Activated CD8-positive, alpha-beta memory T cell treated with anti-CD3 and anti-CD28 coated beads, Interleukin-2, amount 50 U/mL, for 4 hours (primary cell): ENCODE measurements around the gene TPRG1L.
A peak's percentile ranks its signal among the peaks of the same experiment; 100 is the strongest.

Source experiments
- DNase-seq: peaks from one replicate; pipeline ENCODE4 v3.0.0-alpha.2; 2020

TPRG1L gene

GRCh38 chr1:3649342-3650247 is 24.8 kb downstream of the TPRG1L start, which contains the start of gene WRAP73:
WRAP73 (minus strand) TSS chr1:3650103; CDS start chr1:3649999, 104 bp downstream.
- peak; percentile 90 for DNase-seq

DNA sequence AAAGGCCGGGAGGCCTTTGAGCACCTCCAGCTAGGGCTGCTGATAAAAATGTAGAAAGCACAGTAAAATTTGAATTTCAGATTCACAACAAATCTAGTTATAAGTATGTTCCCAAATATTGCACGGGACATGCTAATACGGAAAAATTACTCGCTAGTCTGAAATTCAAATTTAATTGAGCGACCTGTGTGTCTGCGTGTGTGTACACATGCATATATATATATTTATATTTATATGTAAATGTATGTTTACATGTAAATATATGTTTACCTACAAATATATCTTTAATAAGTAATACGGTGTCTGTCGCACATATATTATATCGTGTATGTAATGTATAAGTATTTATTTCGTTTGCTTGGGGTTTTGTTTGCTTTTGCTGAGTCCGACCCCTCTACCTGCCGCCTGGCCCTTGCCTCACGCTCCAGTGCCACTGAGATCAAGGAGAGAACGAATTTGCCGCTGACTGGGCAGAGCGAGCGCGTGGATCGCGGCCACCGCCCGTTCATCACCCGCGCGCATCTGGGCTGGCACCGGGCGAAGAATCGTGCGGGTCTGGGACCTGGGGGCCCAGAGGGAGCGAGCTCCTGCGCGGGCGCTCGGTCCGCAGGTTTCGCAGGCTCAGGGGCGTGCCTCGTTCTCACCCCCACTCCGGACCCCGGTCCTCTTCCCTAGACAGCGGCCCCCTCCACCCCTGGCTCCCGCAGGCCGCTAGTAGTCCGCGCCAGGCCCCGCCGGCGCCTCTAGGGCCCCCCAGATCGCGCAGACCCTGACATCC is 25.6 kb downstream of the TPRG1L start:
- DNase-seq: no peak

DNA sequence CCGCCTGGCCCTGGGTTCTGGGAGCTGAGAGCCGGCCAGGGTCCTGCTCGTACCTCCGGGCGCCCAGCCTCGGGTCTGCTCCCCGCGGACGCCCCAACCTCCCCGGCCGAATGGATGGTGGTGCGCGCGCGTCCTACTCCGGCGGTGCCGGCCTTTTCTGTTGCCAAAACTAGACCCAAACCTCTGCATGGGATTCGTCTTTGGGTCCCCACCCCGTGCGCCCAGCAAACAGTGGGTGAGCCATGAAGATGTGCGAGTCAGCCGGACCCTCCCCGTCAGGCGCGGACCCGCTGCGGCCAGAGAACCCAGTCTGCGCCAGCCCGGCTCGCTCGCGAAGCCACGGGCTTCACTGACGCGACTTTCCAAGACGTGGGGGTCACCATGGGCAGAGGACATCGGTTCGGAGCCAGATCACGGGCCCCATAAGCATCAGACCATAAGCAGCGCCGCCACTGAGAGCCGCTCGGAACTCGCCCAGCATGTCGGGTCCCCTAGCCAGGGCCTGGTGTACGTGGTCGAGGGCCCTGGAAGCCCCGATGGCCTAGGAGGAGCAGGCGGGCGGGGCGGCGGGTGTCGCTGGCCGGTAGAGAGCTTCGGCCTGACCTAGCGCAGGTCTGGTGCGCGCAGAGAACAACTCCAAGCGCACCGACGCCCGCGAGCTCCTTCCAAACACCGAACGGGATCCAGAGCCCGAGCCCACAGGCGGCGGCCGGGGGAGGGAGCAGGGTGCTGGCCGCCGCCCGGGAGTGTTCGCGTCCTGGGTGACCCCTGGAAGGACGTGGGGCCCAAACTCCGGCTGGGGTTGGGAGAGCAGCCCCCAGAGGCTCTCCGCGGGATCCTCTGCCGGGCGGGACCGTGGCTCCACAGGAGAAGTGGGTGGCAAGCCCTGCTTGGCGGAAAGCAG is 26.5 kb downstream of the TPRG1L start:
- DNase-seq: no peak

GRCh38 chr1:3651930-3652547 is 27.2 kb downstream of the TPRG1L start, which contains the start of gene TP73:
TP73 (plus strand) TSS chr1:3652516; CDS start chr1:3682366, 29,850 bp downstream.
- DNase-seq: no peak

DNA sequence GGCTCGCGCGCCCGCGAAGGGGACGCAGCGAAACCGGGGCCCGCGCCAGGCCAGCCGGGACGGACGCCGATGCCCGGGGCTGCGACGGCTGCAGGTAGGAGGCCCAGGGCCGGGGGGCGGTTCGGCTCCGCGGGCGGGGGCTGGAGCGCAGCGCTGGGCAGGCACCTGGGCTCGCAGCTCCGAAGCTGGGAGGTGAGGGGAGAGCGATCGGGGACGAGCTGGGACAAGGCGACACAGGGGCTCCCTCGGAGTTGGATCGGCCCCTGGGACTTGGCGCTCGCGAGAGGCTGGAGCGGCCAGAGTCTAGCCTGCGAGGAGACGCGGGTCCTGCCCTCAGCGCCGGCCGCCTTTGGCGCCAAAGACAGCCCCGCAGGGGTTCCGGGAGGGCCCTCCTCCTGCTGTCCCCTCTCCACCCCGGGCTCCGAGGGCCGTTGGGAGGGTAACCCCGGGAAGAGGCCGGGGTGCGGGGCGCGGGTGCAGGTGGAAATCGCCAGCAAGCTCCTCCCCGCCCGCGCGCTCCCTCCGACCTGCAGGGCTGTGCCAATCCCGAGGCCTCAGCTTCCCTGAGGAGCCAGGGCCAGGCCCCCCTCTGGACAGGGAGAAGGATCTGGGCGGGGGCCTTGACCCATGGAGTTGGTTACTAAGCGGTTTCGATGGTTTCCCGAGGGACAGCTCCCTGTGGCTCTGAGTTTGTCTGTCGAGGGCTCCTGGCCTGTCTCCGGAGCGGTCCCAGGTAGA is 27.9 kb downstream of the TPRG1L start:
- no peak for DNase-seq

DNA sequence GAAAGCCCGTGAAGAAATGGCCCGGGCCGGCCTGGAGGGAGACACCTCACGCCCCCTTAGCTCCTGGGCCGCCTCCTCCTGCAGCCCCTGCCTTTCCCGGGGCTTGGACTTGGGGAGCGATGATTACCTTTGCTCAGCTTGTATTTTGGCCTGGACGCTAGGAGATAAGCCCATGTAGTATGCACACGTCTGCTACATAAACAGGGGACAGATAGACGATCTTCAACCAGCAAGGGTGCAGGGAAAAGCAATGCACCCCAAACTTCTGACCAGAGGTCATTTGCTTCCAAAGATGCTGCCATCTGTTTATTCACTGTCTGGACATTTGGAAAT is 28.4 kb downstream of the TPRG1L start:
- DNase-seq: no peak

DNA sequence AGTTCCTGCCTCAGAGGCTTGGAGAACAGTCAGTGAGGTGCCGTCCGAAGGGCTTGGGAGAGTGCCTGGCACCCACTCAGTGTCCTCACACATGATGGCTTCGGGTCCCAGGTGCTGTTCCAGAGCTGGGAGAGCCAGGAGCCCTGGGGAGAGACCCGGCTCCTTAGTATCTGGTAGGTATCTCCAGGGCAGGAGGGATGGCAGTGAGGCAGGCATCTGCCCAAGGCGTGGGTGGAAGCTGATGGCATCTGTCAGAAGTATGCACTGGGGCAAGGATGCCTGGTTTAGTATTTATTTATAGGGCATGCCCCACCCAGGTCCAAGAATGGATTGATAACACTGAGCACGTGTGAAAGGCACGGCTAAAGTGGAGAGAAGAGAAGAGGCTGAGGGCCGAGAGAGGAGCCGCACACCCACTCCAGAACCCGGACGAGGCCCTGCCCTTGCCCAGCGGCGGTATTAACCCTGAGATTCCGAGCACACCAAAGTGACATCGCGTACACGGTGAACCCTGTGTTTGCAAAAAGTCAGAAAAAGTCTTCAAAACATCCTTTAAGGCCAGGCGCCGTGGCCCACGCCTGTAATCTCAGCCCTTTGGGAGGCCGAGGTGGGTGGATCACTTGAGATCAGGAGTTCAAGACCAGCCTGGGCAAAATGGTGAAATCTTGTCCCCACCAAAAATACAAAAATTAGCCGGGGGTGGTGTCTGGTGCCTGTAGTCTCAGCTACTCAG is 29.9 kb downstream of the TPRG1L start:
- no peak for DNase-seq

DNA sequence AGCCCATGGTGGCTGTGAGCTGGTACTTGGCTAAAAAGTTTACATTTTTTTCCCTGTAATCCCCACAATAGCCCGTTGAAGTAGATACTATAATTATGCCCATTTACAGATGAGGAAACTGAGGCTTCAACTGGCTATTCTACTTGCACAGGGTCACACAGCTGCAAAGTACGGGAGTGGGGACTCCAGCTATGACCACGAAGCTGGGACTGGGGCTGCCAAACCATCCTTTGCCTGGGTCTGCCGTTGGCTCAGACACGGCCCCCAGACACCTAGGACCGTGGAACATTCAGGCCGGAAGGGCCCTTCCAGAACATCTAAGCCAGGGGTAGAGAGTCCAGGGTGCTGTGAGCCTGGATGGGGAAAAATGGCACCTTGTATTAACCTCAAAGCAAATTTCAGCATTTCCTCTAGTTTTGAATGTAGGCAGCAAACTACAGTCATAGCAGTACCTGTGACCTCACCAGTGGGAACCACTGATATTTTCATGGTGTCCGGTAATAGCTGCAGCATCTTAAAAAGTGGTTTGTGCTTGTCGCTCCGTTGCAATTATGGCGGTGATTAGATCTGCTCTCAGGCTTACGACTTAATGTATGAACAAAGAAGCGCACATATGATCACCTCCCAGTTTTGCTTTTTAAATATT is 31.8 kb downstream of the TPRG1L start:
- no peak for DNase-seq

DNA sequence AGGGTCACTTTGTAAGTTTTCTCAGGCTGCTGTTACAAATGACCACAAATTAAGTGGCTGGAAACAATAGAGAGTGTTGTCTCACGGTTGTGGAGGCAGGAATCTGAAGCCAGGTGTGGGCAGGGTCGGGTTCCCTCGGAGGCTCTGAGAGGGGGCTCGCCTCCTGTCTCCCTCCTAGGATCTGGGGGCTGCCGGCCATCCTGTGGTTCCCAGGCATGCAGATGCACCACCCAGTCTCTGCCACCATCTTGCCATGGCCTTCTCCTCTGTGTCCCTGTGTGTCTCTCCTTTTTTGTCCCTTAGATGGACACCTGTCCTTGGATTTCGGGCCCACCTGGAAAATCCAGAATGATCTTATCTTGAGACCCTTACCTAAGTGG is 32.3 kb downstream of the TPRG1L start:
- no peak for DNase-seq

DNA sequence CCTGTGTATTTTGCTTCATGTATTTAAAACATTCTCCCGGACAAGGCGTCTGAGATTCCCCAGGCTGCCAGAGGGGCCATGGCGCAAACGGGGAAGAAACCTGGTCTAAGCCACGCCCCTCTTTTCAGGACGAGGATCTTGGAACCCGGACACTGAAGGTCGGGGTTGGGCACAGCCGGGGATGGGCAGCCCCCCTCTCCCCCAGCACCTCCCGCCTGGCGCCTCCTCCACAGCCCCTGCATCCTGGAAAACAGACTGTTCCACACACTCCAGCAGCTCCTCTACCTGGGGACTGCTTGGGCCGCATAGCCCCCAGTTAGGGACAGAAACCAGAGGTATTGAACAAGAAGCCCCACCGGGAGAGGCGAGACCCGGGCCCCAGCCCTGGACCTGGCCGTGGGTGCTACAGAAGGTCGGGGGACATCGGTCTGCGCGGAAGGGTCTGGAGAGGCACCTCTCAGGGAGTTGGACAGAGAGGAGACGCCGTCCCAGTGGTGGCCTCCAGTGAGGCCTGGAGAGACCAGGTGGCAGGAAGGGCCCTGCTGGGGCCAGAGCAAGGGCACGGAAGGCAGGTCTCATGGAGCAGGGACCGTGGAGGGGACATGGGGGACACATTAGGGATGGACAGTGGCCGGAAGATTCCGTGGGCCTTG is 32.9 kb downstream of the TPRG1L start:
- DNase-seq: no peak

DNA sequence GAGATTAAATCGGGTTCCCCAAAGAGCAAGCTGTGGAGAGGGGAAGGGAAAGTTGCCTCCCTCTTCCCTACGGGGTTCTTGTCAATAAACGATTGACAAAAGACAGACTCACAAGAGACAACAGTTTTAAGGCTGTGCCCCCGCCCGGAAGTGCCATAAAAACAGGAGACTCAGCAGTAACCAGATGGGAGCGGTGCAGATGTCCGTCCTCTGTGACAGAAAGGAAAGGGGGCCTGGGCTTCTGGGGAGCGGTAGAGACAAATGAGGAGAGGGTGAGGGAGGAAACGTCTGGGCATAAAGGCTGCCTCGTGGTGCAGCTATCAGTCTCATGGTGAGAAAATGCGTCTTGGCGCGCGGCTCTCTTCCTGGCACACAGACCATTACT is 33.4 kb downstream of the TPRG1L start:
- no peak for DNase-seq

- no peak for DNase-seq
Measured at GRCh38 chr1:3659093-3659492, 34.3 kb downstream of the TPRG1L start.

DNA sequence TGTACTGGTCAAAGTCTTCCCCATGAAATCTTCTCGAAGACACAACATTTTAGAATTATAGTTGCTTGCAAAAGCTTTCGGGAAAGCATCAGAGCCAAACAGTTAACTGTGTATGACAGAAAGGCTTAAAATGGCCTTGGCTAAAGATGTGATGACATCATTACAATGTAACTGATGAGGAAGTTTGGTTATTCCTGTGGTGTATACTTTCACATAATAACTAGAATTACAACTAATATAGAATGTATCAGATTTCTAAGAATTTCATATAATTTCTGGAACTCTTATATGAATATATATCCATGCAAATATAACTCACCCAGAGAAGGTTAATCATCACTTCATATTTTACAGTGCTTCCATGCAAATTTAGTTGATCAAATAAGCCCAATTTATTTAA is 35.9 kb downstream of the TPRG1L start:
- no peak for DNase-seq

DNA sequence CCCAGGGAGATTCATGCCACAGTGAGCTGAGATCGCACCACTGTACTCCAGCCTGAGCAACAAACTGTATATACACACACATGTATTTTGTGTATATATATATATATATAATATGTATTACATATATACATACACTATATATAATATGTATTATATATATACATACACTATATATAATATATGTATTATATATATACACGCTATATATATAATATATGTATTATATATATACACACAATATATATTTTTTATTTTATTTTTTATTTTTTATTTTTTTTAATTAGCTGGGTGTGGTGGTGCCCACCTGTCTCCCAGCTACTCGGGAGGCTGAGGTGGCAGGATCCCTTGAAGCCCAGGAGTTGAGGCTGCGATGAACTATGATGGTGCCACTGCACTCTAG is 36.8 kb downstream of the TPRG1L start:
- no peak for DNase-seq

DNA sequence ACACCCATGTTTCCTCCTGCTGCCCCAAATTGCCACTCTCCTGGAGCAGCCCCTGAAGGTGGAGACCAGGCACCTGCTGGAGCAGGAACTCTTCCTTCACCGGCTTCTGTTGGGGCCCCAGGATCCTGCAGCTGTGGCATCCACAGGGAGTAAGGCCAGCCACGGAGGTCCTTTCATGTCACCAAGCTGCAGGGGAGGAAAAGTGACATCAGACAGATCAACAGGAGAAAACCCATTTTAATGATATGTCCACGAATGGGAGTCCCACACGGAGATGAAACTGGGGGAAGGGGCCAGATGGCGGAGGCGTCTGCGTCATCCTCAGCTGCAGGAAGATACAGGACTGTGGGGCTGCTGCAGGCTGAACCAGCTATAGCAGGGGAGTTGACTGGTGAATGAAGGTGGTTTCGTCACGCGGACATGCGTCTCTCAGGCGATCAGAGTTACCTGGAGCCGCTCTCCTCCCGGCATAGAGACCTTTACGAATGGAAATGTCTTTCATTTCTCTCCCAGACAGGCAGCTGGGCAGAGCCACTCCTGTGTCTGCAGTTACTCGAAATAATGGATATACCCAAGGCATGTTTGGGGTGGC is 37.4 kb downstream of the TPRG1L start:
- DNase-seq: no peak

- DNase-seq: no peak
Measured at GRCh38 chr1:3663999-3664699, 39.3 kb downstream of the TPRG1L start.

DNA sequence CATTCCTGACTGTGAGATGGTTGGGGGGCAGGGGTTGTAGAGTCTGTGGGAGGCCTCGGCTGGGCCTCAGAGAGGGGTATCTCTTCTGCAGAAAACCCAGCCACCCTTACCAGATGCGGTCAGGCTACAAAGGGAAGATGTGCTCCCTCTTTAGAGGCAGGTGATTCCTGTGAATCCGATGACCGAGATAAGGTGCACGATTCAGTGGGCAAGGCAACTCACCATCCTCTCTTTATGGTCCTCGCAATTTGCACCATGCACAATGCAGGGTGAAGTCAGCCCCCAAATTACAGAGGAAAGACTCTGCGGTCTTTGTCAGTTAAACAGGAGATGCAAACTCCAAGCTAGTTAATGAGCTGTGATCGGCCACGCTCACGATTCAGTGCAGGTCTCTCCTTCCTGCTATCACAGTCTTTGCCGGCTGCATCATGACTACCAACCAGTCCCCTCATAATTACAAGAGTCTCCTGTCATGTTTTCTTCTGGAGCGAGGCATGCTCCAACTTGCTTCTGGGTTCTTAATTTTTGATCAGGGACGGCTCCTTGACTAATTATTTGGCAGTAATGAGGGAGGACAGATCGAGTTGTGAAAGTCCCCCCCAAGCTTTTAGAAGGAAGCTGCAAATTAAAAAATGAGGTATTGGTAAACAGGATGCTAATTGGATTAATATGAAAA is 40.0 kb downstream of the TPRG1L start:
- DNase-seq: no peak

GRCh38 chr1:3668148-3668547 is 43.3 kb downstream of the TPRG1L start:
- no peak for DNase-seq
